Endometrial microvascular endothelial cells (primary cell): ENCODE data around the gene PATJ. TPM values are rescaled to one million over a fixed set of nuclear protein-coding genes. Genes with fewer than 3 reads are reported as not detected.
"Not testable (repeated sequence)": the region's sequence is repeated elsewhere in the genome, so short reads cannot be mapped to it uniquely, and the experiment has no call there.

Experiments
- in situ Hi-C: cut with HindIII; loops from 2 replicates; pipeline ENCODE4 v1.10.0; 2017; ENCODE audit warnings: low sequenced_read_pairs, low pct_unique_long_range_greater_than_20kb; ENCODE audit errors: inconsistent ontology term
- total RNA-seq: library from RNA; depleted of rRNA; stranded (reverse); fragments of >200 nt; gene quantifications from one replicate; pipeline ENCODE4 v1.2.3, GENCODE V29; 2015; ENCODE audit errors: inconsistent ontology term

Gene PATJ
- total RNA-seq, 1 donor from 2014 or later: 3.7 TPM

DNA sequence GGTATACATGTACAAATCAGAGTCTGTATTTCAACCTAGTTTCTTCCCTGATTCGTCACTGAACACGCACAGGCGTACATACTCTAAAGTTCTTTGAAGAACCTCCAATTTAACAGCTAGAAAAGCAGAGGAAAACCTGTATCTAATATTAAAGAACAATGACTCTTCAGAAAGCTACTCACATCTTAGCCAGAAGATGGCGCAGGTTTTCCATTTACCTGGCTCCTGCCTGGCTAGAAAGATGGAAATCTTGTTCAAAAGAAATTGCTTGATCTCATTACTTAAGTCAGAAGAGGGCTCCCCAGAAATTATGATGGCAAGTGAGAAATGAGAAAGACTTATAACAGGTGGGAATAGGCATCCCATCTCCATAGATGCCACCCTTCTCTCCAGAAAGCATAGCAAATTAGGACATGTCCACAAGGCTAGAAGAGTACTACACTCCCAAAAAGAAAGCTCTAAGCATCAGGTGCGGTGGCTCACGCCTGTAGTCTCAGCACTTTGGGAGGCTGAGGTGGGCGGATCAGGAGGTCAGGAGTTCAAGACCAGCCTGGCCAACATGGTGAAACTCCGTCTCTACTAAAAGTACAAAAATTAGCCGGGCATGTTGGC lies 433.4 kb downstream of the PATJ start:
- in situ Hi-C loops: no loop called here

DNA sequence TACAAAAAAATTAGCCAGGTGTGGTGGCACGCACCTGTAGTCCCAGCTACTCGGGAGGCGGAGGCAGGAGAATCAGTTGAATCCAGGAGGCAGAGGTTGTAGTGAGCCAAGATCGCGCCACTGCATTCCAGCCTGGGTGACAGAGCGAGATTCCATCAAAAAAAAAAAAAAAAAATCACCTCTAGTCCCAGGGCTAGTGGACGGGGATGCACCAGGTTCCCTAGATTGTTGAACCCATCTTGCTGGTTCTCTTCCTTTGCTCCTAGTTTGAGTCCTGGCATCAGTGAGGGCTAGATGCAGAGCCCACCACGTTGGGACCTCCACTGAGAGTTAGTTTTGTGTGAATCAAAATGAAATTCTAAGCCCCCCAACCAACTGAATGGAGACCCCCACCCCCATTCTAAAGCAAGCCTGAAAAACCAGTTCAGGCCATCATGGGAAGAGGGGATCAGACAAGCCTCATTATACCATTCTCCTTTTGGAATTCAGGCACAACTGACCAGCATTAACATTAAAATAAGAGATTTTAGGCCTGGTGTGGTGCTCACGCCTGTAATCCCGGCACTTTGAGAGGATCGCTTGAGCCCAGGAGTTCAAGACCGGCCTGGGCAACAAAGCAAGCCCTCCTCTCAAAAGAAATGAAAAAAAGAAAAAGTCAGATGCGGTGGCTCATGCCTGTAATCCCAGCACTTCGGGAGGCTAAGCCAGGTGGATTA lies 434.5 kb downstream of the PATJ start:
- in situ Hi-C loops: no loop called here

DNA sequence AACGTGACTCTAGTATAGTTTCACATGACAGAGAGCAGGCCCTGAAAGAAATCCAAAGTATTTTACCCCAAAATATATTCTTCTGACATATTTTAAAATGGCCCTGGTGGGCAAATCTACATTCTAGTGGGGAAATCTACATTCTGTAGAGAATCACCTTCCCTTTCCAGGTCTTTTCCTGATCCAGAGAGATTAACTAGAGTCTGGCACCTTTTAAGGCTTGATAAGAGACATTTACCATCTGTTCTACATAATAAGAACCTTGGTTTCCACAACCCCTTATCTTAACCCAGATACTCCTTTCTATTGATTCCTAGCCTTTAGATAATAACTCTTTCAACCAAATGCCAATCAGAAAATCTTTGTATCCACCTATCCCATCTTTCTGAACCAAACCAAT lies 435.3 kb downstream of the PATJ start:
- in situ Hi-C loops: no loop called here

DNA sequence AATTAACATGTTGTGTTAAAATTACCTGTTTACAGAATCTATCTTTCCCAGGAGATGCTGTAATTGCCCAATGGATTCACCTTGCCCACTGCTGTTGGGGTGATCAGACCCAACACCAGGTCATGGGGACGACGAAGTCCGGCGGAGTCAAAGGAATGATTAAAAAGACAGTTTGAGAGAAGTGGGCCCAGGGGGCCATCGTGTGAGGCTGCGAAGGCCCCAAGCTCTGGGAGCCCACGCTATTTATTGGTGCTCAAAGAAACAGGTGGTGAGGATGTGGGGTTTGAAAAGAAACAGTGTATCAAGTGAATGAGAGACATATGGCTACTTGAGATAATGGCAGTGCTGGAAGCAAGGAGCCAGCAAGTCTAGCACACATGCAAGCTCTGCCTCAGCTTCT lies 436.1 kb downstream of the PATJ start:
- in situ Hi-C loops: no loop called here

DNA sequence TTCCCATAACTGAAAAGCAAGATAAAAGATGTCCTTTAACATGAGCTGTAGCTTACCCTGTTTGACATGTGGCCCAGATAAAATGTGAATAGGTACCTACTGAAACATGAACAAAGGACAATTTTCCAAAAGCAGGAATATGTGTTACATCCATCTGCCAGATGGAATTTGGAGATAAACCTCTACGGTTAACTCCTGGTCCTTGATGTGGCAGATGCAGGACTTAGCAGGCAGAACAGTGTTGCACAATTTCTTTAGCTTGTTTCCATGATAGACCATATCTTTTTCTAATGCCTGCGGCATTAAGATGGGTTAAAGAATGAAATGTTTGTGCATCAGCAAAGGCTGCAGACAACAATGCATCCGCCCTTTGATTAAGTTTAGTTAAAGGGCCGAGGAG lies 437.8 kb downstream of the PATJ start:
- in situ Hi-C loops: not testable (repeated sequence)

DNA sequence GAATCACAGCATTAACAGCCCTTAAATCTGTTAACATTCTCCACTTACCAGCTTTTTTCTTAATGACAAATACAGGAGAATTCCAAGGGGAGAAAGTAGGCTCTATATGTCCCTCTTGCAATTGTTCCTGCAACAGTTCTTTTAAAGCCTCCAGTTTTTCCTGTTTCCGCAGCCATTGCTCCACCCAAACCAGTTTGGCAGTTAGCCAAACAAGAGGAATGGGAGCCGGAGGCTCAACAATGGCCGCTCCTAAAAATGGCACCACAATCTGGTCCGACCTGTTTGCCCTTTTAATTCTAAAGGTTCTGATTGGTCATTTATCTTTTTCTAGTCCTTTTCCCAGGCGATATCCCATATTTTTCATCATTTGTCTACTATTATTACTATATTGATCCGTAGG lies 438.4 kb downstream of the PATJ start:
- in situ Hi-C loops: no loop called here

DNA sequence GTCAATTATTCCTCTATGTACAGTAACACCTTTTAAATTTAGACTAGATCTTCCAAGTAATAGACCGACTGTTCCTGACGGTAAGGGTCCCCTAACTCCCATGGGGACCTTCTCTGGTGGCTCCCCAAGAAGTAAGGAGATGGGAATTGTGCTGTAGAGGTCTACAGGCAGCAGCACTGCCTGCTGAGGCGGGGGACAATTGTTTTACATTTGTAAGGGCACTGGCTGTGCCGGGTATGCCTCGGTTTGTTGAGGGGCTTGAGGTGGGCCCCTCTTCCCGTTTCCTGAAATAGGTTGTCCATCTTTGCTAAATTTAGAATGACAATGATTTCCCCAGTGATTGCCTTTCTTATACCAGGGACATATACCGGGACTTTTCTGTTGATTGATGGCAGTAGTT lies 439.3 kb downstream of the PATJ start:
- in situ Hi-C loops: no loop called here

DNA sequence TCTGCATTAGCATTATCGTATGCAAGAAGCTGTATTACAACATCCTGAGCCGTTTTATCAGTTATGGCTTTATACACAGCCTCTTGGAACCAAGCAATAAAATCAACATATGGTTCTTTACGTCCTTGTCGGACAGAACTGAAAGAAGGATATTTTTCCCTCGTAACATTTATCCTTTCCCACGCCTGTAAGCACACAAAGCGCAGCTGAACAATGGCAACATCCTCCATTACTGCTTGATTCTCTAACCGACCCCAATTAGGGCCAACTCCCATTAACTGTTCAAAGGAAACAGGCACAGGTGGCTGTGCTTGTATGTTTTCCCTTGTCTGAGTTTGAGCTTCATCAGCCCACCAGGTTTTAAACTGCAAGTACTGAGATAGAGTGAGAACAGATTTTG lies 439.9 kb downstream of the PATJ start:
- in situ Hi-C loops: not testable (repeated sequence)

DNA sequence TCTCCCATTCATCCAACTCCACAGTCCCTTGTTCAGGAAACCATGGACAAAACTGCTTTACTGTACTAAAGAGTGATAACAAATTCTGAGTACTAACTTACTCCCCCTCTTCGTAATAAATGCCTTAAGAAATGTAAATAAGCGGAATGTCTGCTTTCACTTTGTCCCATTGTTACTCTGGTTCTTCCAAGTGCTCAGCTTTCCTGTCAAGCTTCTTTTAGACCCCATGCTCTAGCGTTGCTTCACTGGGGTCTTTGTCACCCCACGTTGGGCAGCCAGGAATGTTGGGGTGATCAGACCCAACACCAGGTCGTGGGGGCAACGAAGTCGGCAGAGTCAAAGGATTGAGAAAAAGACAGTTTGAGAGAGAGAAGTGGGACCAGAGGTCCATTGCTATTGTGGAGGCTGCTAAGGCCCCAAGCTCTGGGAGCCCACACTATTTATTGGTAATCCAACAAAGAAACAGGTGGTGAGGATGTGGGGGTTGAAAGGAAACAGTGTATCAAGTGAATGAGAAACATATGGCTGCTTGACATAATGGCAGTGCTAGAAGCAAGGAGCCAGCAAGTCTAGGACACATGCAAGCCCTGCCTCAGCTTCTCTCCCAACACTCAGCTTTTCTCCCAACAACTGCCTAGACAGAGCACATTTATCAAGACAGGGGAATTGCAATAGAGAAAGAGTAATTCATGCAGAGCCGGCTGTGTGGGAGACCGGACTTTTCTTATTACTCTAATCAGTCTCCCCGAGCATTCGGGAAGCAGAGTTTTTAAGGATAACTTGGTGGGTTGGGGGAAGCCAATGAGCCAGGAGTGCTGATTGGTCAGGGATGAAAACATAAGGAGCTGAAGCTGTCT lies 441.1 kb downstream of the PATJ start:
- in situ Hi-C loops: not testable (repeated sequence)

DNA sequence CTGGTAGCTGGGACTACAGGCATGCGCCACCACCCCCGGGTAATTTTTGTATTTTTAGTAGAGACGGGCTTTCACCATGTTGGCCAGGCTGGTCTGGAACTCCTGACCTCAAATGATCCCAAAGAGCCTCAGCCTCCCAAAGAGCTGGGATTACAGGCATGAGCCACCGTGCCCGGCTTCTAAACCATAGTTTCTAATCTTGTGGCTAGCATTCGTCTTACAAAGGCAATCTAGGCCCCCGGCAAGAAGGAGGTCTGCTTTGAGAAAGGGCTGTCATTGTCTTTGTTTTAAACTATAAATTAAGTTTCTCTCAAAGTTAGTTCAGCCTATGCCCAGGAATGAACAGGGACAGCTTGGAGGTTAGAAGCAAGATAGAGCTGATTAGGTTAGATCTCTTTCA lies 442.1 kb downstream of the PATJ start:
- in situ Hi-C loops: no loop called here

DNA sequence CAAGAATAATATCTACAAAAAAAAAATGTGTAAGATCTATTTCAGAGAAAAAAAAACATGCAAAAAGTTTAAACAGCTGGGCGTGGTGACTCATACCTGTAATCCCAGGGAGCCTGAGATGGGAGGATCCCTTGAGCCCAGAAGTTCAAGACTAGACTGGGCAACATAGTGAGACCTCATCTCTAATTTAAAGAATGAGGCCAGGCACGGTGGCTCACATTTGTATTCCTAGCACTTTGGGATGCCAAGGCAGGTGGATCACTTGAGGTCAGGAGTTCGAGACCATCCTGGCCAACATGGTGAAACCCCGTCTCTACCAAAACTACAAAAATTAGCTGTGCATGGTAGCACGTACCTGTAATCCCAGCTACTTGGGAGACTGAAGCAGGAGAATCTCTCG lies 443.0 kb downstream of the PATJ start:
- in situ Hi-C loops: not testable (repeated sequence)

DNA sequence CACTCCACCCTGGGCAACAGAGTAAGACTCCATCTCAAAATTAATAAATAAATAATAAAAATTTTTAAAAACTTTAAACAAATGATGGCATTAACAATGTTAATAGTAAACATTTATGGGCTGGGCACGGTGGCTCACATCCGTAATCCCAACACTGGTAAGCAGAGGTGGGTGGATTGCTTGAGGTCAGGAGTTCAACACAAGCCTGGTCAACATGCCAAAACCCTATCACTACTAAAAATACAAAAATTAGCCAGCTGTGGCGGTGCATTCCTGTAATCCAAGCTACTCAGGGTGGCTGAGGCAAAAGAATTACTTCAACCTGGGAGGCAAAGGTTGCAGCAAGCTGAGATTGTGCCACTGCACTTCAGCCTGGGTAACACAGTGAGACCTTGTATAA lies 443.4 kb downstream of the PATJ start:
- in situ Hi-C loops: no loop called here

DNA sequence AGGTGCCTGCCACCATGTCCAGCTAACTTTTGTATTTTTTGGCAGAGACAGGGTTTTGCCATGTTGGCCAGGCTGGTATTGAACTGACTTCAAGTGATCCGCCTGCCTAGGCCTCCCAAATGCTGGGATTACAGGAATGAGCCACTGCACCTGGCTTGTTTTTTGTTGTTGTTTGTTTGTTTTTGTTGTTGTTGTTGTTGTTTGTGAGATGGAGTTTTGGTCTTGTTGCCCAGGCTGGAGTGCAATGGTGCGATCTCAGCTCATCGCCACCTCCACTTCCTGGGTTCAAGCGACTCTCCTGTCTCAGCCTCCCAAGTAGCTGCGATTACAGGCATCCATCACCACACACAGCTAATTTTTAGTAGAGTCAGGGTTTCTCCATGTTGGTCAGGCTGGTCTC lies 445.3 kb downstream of the PATJ start:
- in situ Hi-C loops: no loop called here

DNA sequence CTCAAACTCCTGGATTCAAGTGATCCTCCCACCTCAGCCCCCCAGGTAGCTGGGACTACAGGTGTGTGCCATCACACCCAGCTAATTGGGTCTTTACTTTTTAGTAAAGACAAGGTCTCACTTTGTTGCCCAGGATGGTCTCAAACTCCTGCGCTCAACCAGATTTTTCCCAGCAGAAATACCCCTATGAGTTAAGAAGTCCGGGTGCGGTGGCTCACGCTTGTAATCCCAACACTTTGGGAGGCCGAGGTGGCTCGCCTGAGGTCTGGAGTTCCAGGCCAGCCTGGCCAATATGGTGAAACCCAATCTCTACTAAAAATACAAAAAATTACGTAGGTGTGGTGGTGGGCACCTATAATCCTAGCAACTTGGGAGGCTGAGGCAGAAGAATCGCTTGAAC lies 445.8 kb downstream of the PATJ start:
- in situ Hi-C loops: no loop called here

DNA sequence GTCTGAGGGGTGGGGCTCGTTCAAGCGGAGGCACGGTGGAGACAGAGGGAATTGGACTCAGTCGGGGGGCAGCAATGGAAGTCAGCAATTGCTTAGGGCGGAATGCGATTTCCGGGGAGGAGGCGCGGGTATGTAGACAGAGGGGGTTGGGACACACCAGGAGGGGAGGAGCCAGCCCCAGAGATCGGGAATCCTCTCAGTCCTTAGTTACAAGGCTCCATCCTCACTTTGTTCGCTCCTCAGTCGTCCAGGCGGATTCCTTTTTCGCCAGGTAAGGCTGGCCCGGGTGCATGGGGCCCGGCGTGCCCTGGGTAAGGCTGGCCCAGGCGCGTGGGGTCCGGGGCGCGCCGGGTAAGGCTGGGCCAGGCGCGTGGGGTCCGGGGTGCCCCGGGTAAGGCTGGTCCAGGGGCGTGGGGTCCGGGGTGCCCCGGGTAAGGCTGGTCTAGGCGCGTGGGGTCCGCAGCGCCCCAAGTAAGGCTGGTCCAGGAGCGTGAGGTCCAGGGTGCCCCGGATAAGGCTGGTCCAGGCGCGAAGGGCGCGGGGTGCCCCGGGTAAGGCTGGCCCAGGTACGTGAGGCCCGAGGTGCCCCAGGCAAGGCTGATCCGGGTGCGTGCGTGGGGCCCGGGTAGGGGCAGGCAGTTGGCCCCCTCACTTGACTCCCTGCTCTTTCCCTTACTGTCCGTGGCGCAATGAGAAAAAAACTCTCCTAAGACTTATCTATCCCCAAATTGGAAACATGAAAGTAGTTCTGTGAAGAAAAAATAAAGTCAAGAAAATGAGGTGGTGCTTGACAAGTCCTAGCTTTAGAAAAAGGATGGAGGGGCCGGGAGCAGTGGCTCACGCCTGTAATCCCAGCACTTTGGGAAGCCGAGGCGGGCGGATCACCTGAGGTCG lies 452.6 kb downstream of the PATJ start, which contains the start of gene L1TD1:
Gene L1TD1 (plus strand): TSS at position 199 of the 894 bp plus-strand sequence. CDS start 11,780 bp downstream, outside the sequence.
- in situ Hi-C loops: no loop called here

DNA sequence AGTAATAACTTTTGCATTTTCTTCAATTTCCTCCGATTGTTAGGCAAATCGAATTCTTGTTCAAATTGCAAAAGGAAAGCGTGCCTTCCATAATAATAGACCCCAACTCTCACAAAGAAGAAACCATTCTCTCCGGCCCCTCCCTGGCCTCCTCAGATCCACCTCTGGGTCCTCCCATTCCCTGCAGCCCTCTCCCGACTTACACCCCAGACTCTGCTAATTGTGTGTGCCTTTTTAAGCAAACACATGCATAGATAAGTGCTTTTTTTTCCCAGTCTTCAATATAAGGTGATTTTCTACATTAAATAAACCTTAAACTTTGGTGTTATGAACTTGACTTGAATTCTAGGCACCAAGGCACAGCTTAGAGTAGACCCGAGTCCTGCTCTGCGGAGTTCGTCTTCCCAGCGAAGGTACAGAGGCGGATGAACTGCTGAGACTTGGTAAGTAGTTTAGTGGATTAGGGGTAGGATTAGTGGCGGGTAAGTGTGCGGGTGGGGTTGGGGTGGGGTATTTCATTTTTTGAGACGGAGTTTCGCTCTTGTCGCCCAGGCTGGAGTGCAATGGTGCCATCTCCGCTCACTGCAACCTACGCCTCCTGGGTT lies 453.9 kb downstream of the PATJ start:
- in situ Hi-C loops: no loop called here

DNA sequence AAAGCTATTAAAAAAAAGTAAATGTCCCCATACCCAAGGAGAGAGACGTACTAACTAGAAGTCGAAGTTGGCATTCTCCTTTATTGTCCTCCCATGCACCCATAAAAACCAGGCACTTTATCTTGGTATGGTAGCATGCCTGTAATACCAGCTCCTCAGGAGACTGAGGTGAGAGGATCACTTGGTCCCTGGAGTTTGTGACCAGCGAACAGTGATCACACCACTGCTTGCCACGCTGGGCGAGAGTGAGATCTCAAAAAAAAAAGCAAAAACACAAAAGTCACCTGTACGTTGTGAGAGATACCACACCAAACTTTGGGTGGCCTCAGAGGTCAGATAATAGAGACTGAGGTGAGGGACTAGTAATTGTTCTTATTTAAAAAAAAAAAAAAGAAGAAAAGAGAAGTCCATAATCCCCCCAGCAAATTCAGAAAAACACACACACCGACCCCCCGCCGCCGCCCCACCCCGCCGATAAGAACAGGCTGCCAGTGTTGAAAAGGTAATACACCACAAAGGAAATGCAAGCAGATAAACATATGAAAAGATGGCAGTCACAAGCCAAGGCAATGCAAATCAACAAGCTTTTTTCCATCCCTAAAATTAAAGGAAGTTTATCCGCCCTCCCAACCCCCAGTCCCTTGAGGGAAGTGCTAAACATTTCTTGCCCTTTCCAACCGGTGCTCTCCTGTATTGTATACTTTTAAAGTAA lies 455.9 kb downstream of the PATJ start:
- in situ Hi-C loops: no loop called here

DNA sequence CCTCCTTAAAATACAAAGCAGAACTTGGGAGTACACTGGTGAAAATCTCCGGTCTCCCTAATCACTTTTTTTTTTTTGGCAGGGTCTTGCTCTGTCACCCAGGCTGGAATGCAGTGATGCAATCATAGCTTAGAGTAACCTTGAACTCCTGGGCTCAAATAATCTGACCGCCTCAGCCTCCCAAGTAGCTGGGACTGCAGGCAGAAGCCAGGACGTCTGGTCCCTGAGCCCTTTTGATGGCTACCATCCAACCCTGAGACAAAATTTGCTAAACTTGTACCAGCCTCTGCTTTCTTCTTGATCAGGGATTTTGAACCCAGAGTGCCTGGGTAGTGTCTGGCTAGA lies 456.5 kb downstream of the PATJ start:
- in situ Hi-C loops: no loop called here
